Uterus (tissue), 4 donors: ENCODE measurements around the gene TXNDC11. TPM values are rescaled to one million over a fixed set of nuclear protein-coding genes. Genes with fewer than 3 reads are reported as not detected.

Source experiments
- DNase-seq, 2 donors: peaks; one replicate each; pipeline ENCODE4 v3.0.0-alpha.2; 2019 to 2020
- H3K27ac ChIP-seq, 2 donors: fragments of 200-600 bp; sonication (generic); 1 replicate in 1 of 2; 2 replicates in 1 of 2; pipeline ENCODE4 v1.5.1; 2016 to 2018
- H3K27me3 ChIP-seq, 2 donors: fragments of 200-600 bp; sonication (generic); one replicate each; pipeline ENCODE4 v1.5.1; 2018 to 2019; ENCODE audit warnings: control low read depth in 1 of 2
- H3K36me3 ChIP-seq, 2 donors: fragments of 200-600 bp; sonication (generic); one replicate each; pipeline ENCODE4 v1.5.1; 2019; ENCODE audit warnings: control low read depth in 1 of 2
- H3K4me1 ChIP-seq, 2 donors: fragments of 200-600 bp; sonication (generic); one replicate each; pipeline ENCODE4 v1.5.1; 2018 to 2019; ENCODE audit warnings: control low read depth in 1 of 2
- H3K4me3 ChIP-seq, 2 donors: fragments of 200-600 bp; sonication (generic); 1 replicate in 1 of 2; 2 replicates in 1 of 2; pipeline ENCODE4 v1.5.1; 2018 to 2019; ENCODE audit warnings: mild to moderate bottlenecking in 1 of 2
- H3K9me3 ChIP-seq, 2 donors: fragments of 200-600 bp; sonication (generic); one replicate each; pipeline ENCODE4 v1.5.1; 2019; ENCODE audit warnings: control low read depth in 1 of 2
- POLR2A ChIP-seq, 2 donors: fragments of 450-650 bp; IDR thresholded peaks; one replicate each; pipeline ENCODE4 v1.6.1; 2016; ENCODE audit warnings: antibody characterized with exemption in 2 of 2, mild to moderate bottlenecking in 1 of 2, moderate library complexity in 1 of 2
- intact Hi-C: fragments of 100-400 bp; cut with DNase I; formaldehyde crosslinking; loops from one replicate; pipeline ENCODE4 v1.15.1; 2023; ENCODE audit warnings: low total_unique reads
- total RNA-seq, 4 donors: library from RNA; depleted of rRNA in 3 of 4; stranded (reverse); fragments of >200 nt in 3 of 4; gene quantifications; one replicate each; pipeline versions ENCODE4 v1.1.0 to v1.2.4, GENCODE V29; 2014 to 2023
- TF ChIP-seq, protein P1 (sequence below), 4 experiments: fragments of 200-600 bp in 2 of 4; fragments of 450-650 bp in 2 of 4; sonication (generic) in 2 of 4; IDR thresholded peaks; one replicate each; pipeline ENCODE4 v1.5.1; 2016 to 2019; ENCODE audit warnings: antibody characterized with exemption in 4 of 4, mild to moderate bottlenecking in 2 of 4, moderate library complexity in 1 of 4
- donor health status: DM: yes; HTN: yes; CAD: no.

The TXNDC11 gene
- total RNA-seq, 4 donors from 2014 or later: 6.1 to 52.0 (median 40.0) TPM

DNA sequence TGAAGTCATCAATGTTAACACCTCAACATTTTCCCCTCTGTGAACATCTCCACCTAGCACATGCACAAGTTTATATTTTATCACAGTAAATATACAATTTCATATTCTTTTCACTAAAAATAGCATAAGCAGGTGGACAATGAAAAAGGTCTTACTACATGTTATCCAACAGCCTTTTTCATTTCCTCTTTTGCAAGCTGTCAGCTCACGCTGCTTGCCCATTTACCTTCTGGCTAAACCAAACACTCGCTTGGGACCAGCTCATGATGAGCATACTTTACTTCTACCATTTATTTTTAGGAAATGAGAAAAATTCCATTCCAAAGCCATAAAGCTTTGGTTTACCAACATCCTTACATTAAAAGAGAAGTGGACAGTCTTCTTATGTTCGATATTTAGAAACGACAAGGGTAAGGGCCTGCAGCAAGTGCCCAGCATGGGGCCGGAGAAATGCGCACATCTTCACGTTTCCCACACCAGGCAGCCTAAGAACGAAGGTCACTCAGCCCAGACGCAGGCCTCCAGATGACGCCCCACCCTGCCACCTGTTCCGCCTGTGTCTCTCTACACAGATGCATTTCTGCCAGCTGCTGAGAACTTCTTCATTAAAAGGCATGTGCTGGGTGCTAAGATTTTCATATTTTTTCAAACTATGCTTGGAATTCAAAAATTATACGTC, 60.5 kb downstream of the TXNDC11 start:
- Histone ChIP-seq H3K27me3 (no peaks in the 10 kb centered on the region), H3K4me3 (no peak overlapping the region), H3K9me3 (no peaks in the 10 kb centered on the region), H3K4me1 (peaks cover 3 to 6% of the 10 kb centered on the region in 2 donors), H3K36me3 (no peaks in the 10 kb centered on the region), H3K27ac (peak overlapping the region; percentile 33 to 61)
- TF ChIP-seq, protein P1, sequence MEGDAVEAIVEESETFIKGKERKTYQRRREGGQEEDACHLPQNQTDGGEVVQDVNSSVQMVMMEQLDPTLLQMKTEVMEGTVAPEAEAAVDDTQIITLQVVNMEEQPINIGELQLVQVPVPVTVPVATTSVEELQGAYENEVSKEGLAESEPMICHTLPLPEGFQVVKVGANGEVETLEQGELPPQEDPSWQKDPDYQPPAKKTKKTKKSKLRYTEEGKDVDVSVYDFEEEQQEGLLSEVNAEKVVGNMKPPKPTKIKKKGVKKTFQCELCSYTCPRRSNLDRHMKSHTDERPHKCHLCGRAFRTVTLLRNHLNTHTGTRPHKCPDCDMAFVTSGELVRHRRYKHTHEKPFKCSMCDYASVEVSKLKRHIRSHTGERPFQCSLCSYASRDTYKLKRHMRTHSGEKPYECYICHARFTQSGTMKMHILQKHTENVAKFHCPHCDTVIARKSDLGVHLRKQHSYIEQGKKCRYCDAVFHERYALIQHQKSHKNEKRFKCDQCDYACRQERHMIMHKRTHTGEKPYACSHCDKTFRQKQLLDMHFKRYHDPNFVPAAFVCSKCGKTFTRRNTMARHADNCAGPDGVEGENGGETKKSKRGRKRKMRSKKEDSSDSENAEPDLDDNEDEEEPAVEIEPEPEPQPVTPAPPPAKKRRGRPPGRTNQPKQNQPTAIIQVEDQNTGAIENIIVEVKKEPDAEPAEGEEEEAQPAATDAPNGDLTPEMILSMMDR (IDR thresholded peaks at IDR 0.05): no peak
- no peak for TF ChIP-seq POLR2A (IDR thresholded peaks at IDR 0.05)
- intact Hi-C loops: no loop called here
- no peak for DNase-seq

DNA sequence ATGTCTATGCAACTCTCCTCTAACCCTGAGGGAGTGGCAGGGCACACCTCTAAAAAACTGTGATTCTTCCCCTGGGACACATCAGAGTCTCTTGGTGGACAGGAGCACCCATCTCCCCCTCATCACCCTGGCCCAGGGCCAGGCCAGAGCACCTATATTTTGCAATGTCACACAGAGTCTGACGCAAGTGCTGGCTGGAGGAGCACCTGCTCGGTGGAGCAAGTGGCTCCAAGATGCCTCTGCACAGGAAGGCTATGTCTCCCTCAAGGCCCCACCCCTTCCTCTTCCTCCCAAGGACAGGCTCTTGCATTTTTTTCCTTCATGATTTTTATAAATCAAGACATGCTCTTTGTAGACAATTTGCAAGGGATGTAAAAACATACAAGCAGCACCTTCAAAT, 61.1 kb downstream of the TXNDC11 start:
- H3K36me3 ChIP-seq: no peaks in the 10 kb centered on the region
- no peaks in the 10 kb centered on the region for H3K27me3 ChIP-seq
- TF ChIP-seq, protein P1 (IDR thresholded peaks at IDR 0.05): no peak
- no peak for TF ChIP-seq POLR2A (IDR thresholded peaks at IDR 0.05)
- intact Hi-C loops: no loop called here
- H3K4me3 ChIP-seq: no peak overlapping the region
- peaks cover 3 to 5% of the 10 kb centered on the region in 2 donors for H3K4me1 ChIP-seq
- no peaks in the 10 kb centered on the region for H3K9me3 ChIP-seq
- peak overlapping the region in 1 of 2 donors; percentile 33 for H3K27ac ChIP-seq
- peak in 1 of 2 donors; percentile 13 for DNase-seq

DNA sequence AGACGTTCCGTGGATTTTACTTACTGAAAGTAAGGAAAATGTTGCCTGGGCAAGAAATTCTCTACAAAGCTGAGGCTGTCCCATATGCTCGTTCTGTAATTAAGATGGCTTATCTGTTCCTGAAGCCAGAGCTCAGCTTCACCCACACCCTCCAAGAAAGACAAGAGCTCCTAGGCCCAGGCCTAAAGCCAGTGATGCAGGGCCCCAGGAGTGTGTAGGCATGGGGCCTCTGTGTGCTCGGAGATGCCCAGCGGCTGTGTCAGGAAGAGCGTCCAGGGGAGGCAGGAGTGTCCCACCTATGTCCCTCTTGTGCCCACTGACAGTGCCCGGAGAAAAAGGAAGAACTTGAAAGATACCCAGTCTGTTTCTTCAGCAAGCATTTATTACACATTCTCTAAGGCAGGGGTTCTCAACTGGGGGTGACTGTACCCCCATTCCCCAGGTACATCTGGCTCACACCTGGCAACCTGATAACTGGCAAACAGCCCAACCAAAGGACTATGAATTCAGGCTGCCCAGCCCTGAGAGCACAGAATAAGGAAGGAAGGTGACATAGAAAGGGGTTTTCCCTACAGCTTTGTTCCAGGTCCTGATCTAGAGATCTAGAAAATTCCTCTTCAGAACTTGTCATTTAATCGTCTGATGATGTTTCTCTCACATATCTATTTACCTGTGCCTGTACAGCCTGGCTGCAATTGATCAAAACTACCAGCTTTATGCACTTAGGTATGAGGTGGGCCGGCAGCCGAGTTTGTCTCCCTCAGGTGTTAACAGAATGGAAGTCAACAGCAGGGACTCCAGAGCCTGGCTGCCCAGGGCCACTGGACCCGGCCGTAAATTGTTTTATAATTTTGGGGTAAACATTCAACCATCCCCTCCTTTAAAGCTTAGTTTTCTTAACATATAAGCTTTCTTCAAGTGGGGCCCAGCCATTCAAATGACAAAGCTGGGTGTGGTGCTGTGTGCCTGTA, 62.4 kb downstream of the TXNDC11 start:
- H3K9me3 ChIP-seq: no peaks in the 10 kb centered on the region
- no peak for DNase-seq
- H3K4me1 ChIP-seq: peaks cover 0 to 3% of the 10 kb centered on the region in 2 donors
- intact Hi-C loops: no loop called here
- H3K36me3 ChIP-seq: no peaks in the 10 kb centered on the region
- H3K27ac ChIP-seq: peak overlapping the region in 1 of 2 donors; percentile 56
- TF ChIP-seq, protein P1 (IDR thresholded peaks at IDR 0.05): no peak
- TF ChIP-seq POLR2A (IDR thresholded peaks at IDR 0.05): no peak
- no peaks in the 10 kb centered on the region for H3K27me3 ChIP-seq
- H3K4me3 ChIP-seq: no peak overlapping the region

DNA sequence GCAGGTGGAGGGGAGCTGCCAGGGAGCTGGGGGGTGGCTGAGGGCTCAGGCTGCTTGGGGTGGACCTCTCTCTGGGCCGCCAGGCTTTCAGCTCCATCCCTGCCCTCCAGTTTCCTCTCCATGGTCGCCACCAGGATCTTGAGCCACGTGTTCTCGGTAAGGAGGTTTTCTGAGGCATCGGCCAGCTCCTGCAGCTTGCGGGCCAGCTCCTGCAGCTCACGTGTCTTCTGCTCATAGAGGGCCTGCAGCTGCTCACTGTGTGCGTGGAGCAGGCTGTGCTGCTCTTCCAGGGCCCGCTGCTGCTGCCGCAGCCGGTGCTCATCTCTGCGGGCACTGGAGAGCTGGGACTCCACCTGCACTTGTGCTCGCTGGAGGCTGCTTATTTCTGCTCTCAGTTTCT, 63.4 kb downstream of the TXNDC11 start:
- H3K27me3 ChIP-seq: no peaks in the 10 kb centered on the region
- TF ChIP-seq POLR2A (IDR thresholded peaks at IDR 0.05): no peak
- TF ChIP-seq, protein P1 (IDR thresholded peaks at IDR 0.05): no peak
- DNase-seq: no peak
- H3K27ac ChIP-seq: peak overlapping the region in 1 of 2 donors; percentile 56
- no peaks in the 10 kb centered on the region for H3K9me3 ChIP-seq
- H3K4me1 ChIP-seq: peaks cover 0 to 6% of the 10 kb centered on the region in 2 donors
- intact Hi-C loops: no loop called here
- H3K36me3 ChIP-seq: no peaks in the 10 kb centered on the region
- no peak overlapping the region for H3K4me3 ChIP-seq
